ENCODE data around the gene NTNG1.

The NTNG1 gene

DNA sequence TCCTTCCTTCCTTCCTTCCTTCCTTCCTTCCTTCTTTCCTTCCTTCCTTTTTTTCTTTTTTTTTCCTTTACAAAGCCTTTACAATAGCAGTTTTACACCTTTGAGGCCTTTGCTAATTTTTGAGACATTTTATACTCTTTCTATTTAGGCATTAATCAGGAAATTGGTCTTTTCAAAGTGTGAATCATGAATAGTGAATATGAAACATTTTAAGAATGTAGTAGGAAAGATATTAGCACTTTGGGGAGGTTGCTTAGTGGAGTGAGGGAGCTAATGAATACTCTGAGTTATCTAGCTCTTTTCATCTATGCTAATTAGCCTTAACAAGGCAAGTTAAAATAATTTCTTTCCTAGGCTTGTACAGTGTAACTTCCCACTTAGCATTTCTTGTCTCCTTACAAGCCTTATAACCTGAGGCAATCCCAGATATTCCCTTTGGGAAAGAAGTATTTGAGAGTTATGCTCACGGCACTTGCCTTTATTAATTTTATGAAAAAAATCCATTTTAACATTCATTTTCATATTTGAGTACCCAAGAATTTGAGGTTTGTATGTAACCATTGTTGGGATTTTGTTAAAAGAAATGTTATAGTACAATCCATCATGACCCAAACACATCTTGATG, 122.6 kb downstream of the NTNG1 start:
- Histone ChIP-seq H4K20me1 (ENCODE audit: insufficient read depth, low read length) (no peaks in the 10 kb centered on the region), H3K4me2 (ENCODE audit: insufficient read depth, low read length) (no peak overlapping the region), H2AFZ (ENCODE audit: low read depth, low read length) (no peak overlapping the region), H3K36me3 (ENCODE audit: insufficient read depth, low read length) (no peaks in the 10 kb centered on the region), H3K9ac (ENCODE audit: low read depth, low read length) (no peak overlapping the region), H3K79me2 (ENCODE audit: insufficient read depth, low read length) (no peaks in the 10 kb centered on the region), H3K27ac (ENCODE audit: low read length) (no peak overlapping the region), H3K9me3 (ENCODE audit: insufficient read depth, low read length, severe bottlenecking) (no peaks in the 10 kb centered on the region), H3K27me3 (ENCODE audit: insufficient read depth, low read length, poor library complexity) (no peaks in the 10 kb centered on the region), H3K4me3 (ENCODE audit: low read depth in 1 of 2, low read length in 2 of 2) (no peak overlapping the region), H3K4me1 (ENCODE audit: insufficient read depth, low read length) (peaks cover 18% of the 10 kb centered on the region)
- TF ChIP-seq, protein P1, sequence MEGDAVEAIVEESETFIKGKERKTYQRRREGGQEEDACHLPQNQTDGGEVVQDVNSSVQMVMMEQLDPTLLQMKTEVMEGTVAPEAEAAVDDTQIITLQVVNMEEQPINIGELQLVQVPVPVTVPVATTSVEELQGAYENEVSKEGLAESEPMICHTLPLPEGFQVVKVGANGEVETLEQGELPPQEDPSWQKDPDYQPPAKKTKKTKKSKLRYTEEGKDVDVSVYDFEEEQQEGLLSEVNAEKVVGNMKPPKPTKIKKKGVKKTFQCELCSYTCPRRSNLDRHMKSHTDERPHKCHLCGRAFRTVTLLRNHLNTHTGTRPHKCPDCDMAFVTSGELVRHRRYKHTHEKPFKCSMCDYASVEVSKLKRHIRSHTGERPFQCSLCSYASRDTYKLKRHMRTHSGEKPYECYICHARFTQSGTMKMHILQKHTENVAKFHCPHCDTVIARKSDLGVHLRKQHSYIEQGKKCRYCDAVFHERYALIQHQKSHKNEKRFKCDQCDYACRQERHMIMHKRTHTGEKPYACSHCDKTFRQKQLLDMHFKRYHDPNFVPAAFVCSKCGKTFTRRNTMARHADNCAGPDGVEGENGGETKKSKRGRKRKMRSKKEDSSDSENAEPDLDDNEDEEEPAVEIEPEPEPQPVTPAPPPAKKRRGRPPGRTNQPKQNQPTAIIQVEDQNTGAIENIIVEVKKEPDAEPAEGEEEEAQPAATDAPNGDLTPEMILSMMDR (IDR thresholded peaks at IDR 0.05; ENCODE audit: borderline replicate concordance, extremely low read depth, low read length, poor library complexity, severe bottlenecking) = no peak
- no peak for TF ChIP-seq EZH2 (IDR thresholded peaks at IDR 0.05; ENCODE audit: borderline replicate concordance, low read depth, low read length, severe bottlenecking)
- DNase-seq (no peak), ATAC-seq (ENCODE audit: insufficient read depth, low read depth) (no peak)

DNA sequence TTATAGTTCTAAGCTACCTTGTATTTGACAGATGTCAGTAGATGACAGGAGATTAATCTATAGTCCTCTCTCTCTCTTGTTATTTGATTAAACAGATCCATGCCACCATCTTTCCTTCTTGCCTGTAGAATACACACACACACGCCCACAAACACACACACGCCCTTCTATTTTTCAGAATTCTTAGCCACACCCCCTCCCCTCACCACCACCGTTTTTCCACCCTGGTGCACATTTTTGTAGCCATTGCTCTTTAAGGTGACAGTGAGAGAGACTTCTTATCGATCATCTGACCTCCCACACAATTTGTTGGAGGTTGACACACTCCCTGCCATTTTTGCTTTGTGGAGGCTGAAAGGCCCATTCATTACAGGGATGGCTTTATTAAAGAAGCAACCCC, 123.2 kb downstream of the NTNG1 start:
- H3K27ac ChIP-seq (ENCODE audit: low read length) = no peak overlapping the region
- no peak overlapping the region for H2AFZ ChIP-seq (ENCODE audit: low read depth, low read length)
- no peak overlapping the region for H3K9ac ChIP-seq (ENCODE audit: low read depth, low read length)
- peaks cover 18% of the 10 kb centered on the region for H3K4me1 ChIP-seq (ENCODE audit: insufficient read depth, low read length)
- H3K36me3 ChIP-seq (ENCODE audit: insufficient read depth, low read length) = no peaks in the 10 kb centered on the region
- no peaks in the 10 kb centered on the region for H3K27me3 ChIP-seq (ENCODE audit: insufficient read depth, low read length, poor library complexity)
- H3K4me3 ChIP-seq (ENCODE audit: low read depth in 1 of 2, low read length in 2 of 2) = no peak overlapping the region
- no peak for ATAC-seq (ENCODE audit: insufficient read depth, low read depth)
- H3K4me2 ChIP-seq (ENCODE audit: insufficient read depth, low read length) = no peak overlapping the region
- no peak for TF ChIP-seq EZH2 (IDR thresholded peaks at IDR 0.05; ENCODE audit: borderline replicate concordance, low read depth, low read length, severe bottlenecking)
- TF ChIP-seq, protein P1 (IDR thresholded peaks at IDR 0.05; ENCODE audit: borderline replicate concordance, extremely low read depth, low read length, poor library complexity, severe bottlenecking) = no peak
- H3K9me3 ChIP-seq (ENCODE audit: insufficient read depth, low read length, severe bottlenecking) = no peaks in the 10 kb centered on the region
- no peaks in the 10 kb centered on the region for H3K79me2 ChIP-seq (ENCODE audit: insufficient read depth, low read length)
- H4K20me1 ChIP-seq (ENCODE audit: insufficient read depth, low read length) = no peaks in the 10 kb centered on the region
- DNase-seq = no peak

DNA sequence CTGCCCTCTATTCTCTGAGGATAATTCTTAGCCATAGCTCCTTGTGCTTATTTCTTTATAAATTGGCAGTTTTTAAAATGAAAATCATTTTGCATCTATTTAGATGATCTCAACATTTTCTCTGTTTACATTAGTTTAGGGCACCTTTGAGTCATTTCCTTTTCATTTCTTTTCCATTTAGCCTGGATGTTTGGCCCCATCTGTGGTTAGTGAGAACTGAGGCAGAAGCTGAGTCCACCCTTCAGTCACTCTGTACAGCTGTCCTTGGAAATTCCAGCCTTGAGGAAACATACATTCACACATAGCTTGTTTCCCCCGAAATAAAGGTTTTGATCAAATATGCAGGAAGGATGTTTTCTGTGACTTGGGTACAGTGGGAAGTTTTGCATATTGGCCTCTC, 123.7 kb downstream of the NTNG1 start:
- peaks cover 18% of the 10 kb centered on the region for H3K4me1 ChIP-seq (ENCODE audit: insufficient read depth, low read length)
- no peak overlapping the region for H3K4me3 ChIP-seq (ENCODE audit: low read depth in 1 of 2, low read length in 2 of 2)
- H3K27ac ChIP-seq (ENCODE audit: low read length) = no peak overlapping the region
- no peak overlapping the region for H2AFZ ChIP-seq (ENCODE audit: low read depth, low read length)
- no peak for DNase-seq
- no peak for TF ChIP-seq EZH2 (IDR thresholded peaks at IDR 0.05; ENCODE audit: borderline replicate concordance, low read depth, low read length, severe bottlenecking)
- TF ChIP-seq, protein P1 (IDR thresholded peaks at IDR 0.05; ENCODE audit: borderline replicate concordance, extremely low read depth, low read length, poor library complexity, severe bottlenecking) = no peak
- H3K9me3 ChIP-seq (ENCODE audit: insufficient read depth, low read length, severe bottlenecking) = no peaks in the 10 kb centered on the region
- no peaks in the 10 kb centered on the region for H4K20me1 ChIP-seq (ENCODE audit: insufficient read depth, low read length)
- H3K4me2 ChIP-seq (ENCODE audit: insufficient read depth, low read length) = no peak overlapping the region
- no peak overlapping the region for H3K9ac ChIP-seq (ENCODE audit: low read depth, low read length)
- no peaks in the 10 kb centered on the region for H3K27me3 ChIP-seq (ENCODE audit: insufficient read depth, low read length, poor library complexity)
- no peaks in the 10 kb centered on the region for H3K79me2 ChIP-seq (ENCODE audit: insufficient read depth, low read length)
- no peaks in the 10 kb centered on the region for H3K36me3 ChIP-seq (ENCODE audit: insufficient read depth, low read length)
- no peak for ATAC-seq (ENCODE audit: insufficient read depth, low read depth)

Data from DND-41 (cell line).